HG03060 (cell line): Measurements from ENCODE around the gene MAFF.

Experiments used
- ATAC-seq: cut with Tn5 transposase; IDR thresholded peaks from one replicate; pipeline ENCODE4 v1.9.1; 2021; ENCODE audit warnings: low read depth, moderate number of reproducible peaks; ENCODE audit not compliant: unreplicated experiment

The MAFF gene

DNA sequence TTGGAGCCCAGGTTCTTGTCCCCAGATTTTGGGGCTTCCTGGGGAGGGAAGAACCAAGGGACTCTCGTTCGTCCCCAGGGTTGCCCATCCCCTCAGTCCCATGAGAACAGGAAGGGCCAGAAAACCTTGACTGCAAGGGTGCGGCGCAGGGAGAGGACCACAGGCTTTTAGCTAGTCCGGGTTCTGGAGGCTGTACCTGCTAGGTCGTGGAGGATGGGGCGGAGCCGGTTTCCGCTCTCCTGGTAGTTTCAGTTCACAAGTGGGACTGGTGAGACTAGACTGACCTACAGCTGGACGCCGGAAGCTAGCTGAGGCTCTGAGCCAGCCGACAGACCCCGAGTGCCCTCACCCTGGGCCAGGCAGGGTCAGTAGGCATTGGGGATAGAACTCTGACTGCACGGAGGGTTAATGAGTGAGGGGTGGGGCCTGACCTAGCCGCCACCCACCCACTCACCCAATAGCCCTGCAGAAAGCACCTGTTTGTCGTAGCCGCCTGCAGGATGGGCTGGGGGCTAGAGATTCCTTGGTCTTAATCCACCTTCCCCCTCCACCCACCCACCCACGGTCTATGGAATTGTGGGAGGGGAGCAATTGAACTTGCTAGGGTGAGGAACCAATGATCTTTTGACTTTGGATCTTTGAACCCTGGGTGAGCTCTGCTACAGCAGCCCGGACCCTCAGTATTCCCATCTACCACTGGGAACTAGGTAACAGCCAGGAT is 1.5 kb downstream of the MAFF start:
- no peak for ATAC-seq

GRCh38 chr22:38203855-38204514 is 2.2 kb downstream of the MAFF start:
- ATAC-seq = no peak

DNA sequence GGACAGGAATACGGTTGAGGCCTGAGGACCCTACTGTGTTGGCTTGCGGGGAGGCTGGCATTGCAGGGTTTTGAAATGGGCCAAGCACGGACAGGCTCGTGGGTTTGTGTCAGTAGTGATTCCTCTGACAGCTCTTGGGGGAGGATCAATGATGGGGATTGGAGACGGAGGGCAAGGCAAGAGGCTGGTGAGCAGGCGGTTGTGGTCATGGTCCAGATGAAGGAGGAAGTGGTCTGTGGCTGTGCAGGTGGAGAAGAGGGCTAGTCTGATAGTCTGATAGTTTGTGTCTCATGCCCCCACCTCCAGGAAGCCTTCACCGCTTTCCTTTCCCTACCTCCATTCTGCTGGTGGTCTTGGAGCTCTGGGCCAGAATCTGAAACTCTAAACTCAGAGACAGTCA is 3.0 kb downstream of the MAFF start:
- ATAC-seq = no peak

- ATAC-seq = no peak
These were observed 3.7 kb downstream of the MAFF start for GRCh38 chr22:38205261-38206128.

DNA sequence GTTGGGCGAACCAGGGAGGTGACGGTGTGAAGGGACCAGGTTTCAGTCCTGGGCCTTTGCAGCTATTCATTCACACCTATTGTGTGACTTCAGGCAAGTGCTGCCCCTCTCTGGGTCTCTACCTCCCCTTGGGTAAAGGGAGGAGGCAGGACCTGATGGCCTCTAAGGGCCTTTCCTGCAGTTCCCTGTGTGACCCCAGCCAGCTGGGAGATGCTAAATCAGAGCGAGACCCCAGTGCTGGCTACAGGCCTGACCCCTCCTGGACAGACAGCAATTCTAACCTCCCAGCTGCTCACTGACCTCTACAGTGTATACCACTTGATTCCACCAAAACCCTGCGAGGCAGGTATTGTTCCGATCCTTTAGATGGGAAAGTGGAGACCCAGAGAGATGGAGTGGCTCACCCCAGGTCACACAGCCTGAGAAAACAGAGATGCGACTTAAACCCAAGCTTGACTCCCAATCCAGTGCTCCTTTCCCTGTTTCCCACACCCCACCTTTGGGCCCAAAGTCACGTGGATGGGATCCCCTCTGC is 6.2 kb downstream of the MAFF start:
- no peak for ATAC-seq

GRCh38 chr22:38208551-38208968 is 6.8 kb downstream of the MAFF start:
- no peak for ATAC-seq

- ATAC-seq = no peak
These were observed 9.8 kb downstream of the MAFF start for GRCh38 chr22:38211556-38211955.

DNA sequence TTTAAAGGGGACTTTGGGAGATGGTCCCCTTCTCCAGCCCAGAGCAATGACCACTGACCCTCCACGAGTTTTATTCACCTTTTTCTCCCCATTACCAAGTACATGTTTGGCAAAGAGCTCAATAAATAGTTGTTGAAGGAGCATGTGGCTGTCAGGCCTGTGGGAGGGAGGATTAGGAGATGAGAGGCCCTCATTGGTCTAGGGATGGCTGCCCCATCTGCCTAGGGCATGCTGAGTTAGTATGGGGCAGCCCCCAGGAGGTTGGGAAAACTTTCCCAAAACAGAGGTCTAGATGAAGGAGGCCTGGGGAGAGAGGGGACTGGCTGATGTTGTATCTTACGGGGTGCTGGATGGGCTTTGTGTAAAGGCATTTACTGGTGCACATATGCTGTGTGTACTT is 10.6 kb downstream of the MAFF start:
- ATAC-seq = no peak

DNA sequence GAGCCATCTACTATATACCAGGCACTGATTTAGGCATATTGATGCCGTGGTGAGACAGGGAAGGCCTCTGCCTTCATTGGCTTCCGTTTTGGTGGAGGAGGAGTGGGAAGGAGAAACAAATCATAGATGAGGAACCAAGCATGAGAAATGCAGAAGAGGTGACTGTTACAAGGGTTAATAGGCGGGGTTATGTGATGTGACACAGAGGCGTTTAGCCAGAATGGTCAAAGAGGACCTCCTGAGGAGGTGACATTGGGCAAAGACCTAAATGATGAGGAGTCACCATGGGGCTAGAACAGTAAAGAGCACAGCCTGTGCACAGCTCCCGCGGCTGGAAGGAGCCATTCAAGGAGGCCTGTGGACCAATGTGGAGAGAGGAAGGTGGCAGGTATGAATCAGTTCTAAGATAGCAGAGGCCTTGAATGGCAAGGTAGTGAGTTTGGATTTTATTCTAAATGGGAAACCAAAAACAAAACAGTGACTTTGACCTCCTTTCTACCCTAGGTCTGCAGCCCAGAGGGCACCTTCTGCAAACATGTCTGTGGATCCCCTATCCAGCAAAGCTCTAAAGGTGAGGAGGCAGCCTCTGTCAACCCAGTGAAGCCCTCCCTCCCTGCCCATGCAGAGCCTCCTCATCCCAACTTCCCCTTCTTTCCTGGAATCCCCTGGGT is 11.7 kb downstream of the MAFF start:
- no peak for ATAC-seq

GRCh38 chr22:38213990-38214301 is 12.2 kb downstream of the MAFF start:
- no peak for ATAC-seq

GRCh38 chr22:38214302-38215056 is 12.7 kb downstream of the MAFF start:
- no peak for ATAC-seq

DNA sequence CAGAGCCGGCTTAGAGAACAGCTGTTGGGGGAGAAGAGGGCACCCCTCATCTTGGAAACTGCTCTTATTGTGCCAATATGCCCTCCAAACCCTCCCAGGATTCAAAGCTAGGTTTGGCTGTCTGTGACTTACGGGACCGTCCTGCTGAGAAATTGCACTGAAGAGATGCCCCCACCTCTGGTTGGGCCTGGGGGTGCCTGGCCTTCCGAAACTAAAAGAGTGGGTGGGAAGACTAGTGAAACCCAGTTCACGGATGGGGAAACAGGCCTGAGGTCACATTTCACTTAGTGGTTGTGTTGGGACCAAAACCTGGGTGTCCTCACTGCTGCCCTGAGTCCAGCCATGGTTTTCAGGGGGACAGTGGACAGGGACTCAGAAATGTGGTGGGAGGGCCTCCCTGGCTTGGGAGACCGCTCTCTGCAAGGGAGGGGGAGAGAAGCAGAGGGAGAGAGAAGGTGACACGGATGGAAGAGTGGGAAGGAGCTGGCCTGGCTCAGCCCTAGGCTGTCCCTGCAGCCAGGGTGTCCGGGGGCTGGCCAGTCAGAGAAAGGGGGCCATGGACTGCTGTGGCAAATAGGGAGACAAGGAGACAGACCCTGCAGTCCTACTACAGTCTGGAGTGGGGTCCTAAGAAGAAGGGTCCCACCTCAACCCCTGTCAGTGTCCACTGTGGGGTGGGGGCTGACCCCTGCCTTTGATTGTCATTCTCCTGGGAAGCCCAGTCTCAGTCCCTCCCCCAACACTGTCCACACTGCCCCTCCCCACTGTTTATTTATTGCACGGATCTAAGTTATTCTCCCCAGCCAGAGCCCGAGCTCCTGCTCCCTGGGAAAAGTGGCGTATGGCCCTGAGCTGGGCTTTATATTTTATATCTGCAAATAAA is 13.6 kb downstream of the MAFF start:
- ATAC-seq = no peak

DNA sequence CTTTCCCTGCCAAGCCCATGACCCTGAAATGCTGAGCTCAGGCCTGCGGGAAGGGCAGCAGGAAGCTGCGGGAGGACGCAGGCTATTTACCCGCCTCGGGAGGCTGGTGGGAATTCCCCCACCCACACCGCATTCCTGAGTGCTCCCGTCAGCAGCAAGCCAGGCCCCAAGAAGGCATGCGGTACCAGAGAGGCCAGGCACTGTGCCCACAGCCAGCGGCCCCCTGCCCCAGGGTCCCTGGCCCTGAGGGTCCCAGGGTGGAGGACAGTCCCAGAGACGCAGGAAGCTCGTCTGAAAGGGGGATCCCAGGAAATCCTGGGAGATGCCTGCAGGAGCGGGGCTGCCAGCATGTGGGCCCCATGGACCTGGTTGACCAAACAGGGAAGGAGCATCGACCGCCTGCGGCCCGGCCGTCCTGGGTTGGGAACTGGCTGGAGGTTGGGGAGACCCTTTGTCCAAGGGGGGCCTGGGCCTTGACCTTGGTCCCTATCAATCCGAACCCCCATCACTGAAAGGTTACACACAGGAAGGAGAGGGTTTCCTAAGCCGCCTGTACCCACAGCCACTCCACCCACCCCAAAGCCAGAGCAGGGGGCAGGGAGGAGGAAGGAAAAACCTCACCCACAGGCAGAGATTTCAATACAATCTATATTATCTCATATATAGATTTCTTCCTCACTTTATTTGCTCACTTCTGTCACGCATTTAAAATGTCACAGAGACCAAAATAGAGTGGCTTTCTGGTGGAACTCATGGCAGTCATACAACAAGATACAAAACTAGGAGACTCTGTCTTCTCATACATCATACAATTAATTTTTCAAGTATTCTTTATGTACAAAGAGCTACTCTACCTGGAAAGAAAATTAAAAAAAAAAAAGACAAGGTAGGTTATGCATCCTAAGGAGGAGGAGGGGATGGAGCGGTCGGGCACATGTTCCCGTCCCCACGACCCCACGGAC is 17.1 kb downstream of the MAFF start:
- ATAC-seq = no peak

GRCh38 chr22:38219632-38220031 is 17.8 kb downstream of the MAFF start:
- no peak for ATAC-seq

GRCh38 chr22:38220163-38220562 is 18.4 kb downstream of the MAFF start:
- no peak for ATAC-seq

- ATAC-seq = no peak
These were observed 19.0 kb downstream of the MAFF start for GRCh38 chr22:38220653-38221386.

DNA sequence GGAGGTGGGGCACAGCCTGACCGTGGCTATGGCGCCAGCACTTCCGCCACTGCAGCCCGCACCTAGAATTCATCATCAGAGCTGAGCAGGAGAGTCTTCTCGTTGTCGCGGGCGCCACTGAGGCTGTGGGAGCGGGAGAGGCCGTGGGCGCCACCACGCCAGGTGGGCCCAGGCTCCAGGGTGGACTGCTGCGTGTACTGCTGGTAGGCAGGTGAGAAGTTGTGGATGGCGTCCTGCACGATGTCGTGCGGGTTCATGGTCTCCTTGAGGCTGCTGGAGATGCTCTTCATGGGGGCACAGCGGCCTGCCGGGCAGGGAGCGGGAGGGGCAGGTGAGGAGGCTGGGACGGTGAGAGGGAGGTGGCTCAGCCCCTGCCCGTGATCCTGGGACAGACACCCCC is 19.6 kb downstream of the MAFF start:
- ATAC-seq = no peak
